Sigmoid colon (tissue), 7 donors: ENCODE data around the gene SLC23A3. TPM values are rescaled to one million over a fixed set of nuclear protein-coding genes. Genes with fewer than 3 reads are reported as not detected.

Experiments used
- DNase-seq: peaks from one replicate; pipeline ENCODE4 v3.0.0-alpha.2; 2019
- H3K27ac ChIP-seq, 4 donors: fragments of 200-600 bp; sonication (generic); one replicate each; pipeline ENCODE4 v1.5.1; 2016 to 2019; ENCODE audit warnings: mild to moderate bottlenecking in 1 of 4
- H3K27me3 ChIP-seq, 3 donors: fragments of 200-600 bp; sonication (generic); one replicate each; pipeline ENCODE4 v1.5.1; 2019; ENCODE audit warnings: mild to moderate bottlenecking in 1 of 3
- H3K36me3 ChIP-seq, 4 donors: fragments of 200-600 bp; sonication (generic); one replicate each; pipeline ENCODE4 v1.5.1; 2016 to 2019
- H3K4me1 ChIP-seq, 4 donors: fragments of 200-600 bp; sonication (generic); one replicate each; pipeline ENCODE4 v1.5.1; 2017 to 2019
- H3K4me3 ChIP-seq, 4 donors: fragments of 200-600 bp; sonication (generic); one replicate each; pipeline ENCODE4 v1.5.1; 2017 to 2019; ENCODE audit warnings: mild to moderate bottlenecking in 2 of 4, moderate library complexity in 1 of 4
- H3K9me3 ChIP-seq, 4 donors: fragments of 200-600 bp in 3 of 4; sonication (generic) in 3 of 4; one replicate each; pipeline versions ENCODE4 v1.5.1 to v1.6.1; 2013 to 2019
- EP300 ChIP-seq, 4 donors: sonication (generic); formaldehyde crosslinking; IDR thresholded peaks; one replicate each; pipeline ENCODE4 v1.6.1; 2017; ENCODE audit warnings: antibody characterized with exemption in 4 of 4
- POLR2A ChIP-seq, 2 donors: fragments of 450-650 bp; IDR thresholded peaks; one replicate each; pipeline ENCODE4 v1.6.1; 2016; ENCODE audit warnings: antibody characterized with exemption in 2 of 2, mild to moderate bottlenecking in 2 of 2, moderate library complexity in 2 of 2
- POLR2AphosphoS5 ChIP-seq, 4 donors: sonication (generic); formaldehyde crosslinking; IDR thresholded peaks; one replicate each; pipeline ENCODE4 v1.6.1; 2017; ENCODE audit warnings: antibody characterized with exemption in 4 of 4
- WGBS, 2 donors: extraction: QIAGEN DNeasy Blood & Tissue Kit; methylation state at CpG; one replicate each; pipeline ENCODE4 v1.1.7; 2013; 5-methylcytosine and 5-hydroxymethylcytosine counted together
- intact Hi-C: fragments of 100-400 bp; cut with DNase I; formaldehyde crosslinking; loops from one replicate; pipeline ENCODE4 v1.15.1; 2023
- polyA plus RNA-seq, 3 donors: library from polyadenylated mRNA; stranded (reverse); fragments of 200-250 nt; gene quantifications; one replicate each; pipeline ENCODE4 v1.2.3, GENCODE V29; 2013
- total RNA-seq, 4 donors: library from RNA; depleted of rRNA; stranded (reverse); fragments of >200 nt; gene quantifications; one replicate each; pipeline ENCODE4 v1.1.0, GENCODE V29; 2016
- TF ChIP-seq, protein P1 (sequence below), 4 experiments: fragments of 450-650 bp in 3 of 4; fragments of 200-600 bp in 1 of 4; IDR thresholded peaks; one replicate each; pipeline ENCODE4 v1.5.1; 2016 to 2019; ENCODE audit warnings: antibody characterized with exemption in 4 of 4, mild to moderate bottlenecking in 3 of 4, moderate library complexity in 2 of 4
- donor health status: healthy with polysubstance abuse.
- donor health status: Bipolar disorder and iron deficiency.
- donor health status: healthy.

Gene SLC23A3
- total and polyA plus RNA-seq, 7 donors, result 0.14 to 6.5 (median 0.99) TPM

DNA sequence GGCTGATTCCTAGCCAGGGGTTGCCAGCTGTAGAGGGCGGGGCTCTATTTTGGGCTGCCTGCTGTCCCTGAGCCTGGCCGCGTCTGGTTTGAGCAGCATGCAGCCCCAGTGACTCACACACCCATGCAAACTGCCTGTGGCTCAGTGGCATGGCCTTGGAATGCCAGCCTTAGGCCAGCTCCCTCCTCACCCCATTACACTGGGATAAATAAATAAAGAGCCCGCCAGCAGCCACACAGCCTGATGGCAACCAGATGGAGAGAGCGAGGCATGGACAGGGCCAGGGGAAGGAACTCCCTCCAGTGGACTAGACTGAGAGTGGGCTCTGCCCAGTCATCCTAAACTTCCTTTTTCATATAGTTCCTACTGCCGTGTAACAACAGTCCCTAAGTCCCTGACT lies 27.5 kb downstream of the SLC23A3 start:
- no peaks in the 10 kb centered on the region for H3K27me3 ChIP-seq
- 92 to 93% methylated on average over 6 of the region's 6 CpGs for WGBS, 2 donors
- intact Hi-C loops, result no loop called here
- no peak for DNase-seq
- TF ChIP-seq POLR2AphosphoS5 (IDR thresholded peaks at IDR 0.05), result no peak
- TF ChIP-seq, protein P1, sequence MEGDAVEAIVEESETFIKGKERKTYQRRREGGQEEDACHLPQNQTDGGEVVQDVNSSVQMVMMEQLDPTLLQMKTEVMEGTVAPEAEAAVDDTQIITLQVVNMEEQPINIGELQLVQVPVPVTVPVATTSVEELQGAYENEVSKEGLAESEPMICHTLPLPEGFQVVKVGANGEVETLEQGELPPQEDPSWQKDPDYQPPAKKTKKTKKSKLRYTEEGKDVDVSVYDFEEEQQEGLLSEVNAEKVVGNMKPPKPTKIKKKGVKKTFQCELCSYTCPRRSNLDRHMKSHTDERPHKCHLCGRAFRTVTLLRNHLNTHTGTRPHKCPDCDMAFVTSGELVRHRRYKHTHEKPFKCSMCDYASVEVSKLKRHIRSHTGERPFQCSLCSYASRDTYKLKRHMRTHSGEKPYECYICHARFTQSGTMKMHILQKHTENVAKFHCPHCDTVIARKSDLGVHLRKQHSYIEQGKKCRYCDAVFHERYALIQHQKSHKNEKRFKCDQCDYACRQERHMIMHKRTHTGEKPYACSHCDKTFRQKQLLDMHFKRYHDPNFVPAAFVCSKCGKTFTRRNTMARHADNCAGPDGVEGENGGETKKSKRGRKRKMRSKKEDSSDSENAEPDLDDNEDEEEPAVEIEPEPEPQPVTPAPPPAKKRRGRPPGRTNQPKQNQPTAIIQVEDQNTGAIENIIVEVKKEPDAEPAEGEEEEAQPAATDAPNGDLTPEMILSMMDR (IDR thresholded peaks at IDR 0.05), result no peak
- no peak for TF ChIP-seq EP300 (IDR thresholded peaks at IDR 0.05)
- H3K9me3 ChIP-seq, result no peaks in the 10 kb centered on the region
- peaks cover 12 to 72% (median 38%) of the 10 kb centered on the region in 4 donors for H3K36me3 ChIP-seq
- H3K4me1 ChIP-seq, result no peaks in the 10 kb centered on the region
- no peak overlapping the region for H3K27ac ChIP-seq
- no peak overlapping the region for H3K4me3 ChIP-seq

DNA sequence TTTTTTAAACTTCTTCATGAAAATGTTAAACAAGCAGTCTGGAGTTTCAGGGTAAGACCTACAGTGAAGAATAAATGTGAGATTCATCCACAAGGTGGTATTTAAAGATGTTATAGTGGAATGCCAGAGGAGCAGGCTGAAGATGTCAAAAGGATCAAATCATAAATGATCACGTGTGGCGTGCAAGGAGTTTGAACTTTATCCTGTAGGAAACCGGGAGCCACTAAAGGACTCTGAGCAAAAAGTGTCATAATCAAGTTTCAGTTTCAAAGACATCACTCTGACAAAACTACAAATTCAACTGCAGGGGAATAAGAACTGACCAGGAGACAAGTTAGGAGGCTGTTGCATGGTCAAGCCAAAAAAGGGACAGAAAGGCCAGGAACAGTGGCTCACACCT lies 29.1 kb downstream of the SLC23A3 start:
- no peak overlapping the region for H3K4me3 ChIP-seq
- no peak for DNase-seq
- no peaks in the 10 kb centered on the region for H3K4me1 ChIP-seq
- WGBS, 2 donors, result 38 to 85% methylated on average over 3 of the region's 3 CpGs
- peaks cover 7 to 57% (median 26%) of the 10 kb centered on the region in 4 donors for H3K36me3 ChIP-seq
- no peak overlapping the region for H3K27ac ChIP-seq
- intact Hi-C loops, result no loop called here
- no peak for TF ChIP-seq EP300 (IDR thresholded peaks at IDR 0.05)
- TF ChIP-seq, protein P1 (IDR thresholded peaks at IDR 0.05), result no peak
- TF ChIP-seq POLR2AphosphoS5 (IDR thresholded peaks at IDR 0.05), result no peak
- H3K27me3 ChIP-seq, result no peaks in the 10 kb centered on the region
- H3K9me3 ChIP-seq, result no peaks in the 10 kb centered on the region

DNA sequence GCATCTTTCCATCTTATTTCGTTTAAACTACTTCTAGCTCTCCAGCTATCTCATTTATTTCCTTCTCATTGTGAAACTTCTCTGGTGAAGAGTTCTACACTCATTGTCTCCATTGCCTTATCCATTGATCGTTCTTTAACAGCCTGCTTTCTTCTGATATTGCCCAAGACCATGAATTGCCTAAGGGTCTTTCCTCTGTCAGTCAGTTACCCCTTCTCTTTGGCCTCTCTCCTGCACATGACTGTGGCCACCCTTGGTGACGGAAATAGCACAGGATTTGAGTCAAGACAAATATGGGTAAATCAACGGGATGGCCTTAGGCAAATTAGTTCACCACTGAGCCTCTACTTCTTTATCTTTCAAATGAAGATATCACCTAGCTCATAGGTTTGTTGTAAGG lies 35.9 kb downstream of the SLC23A3 start:
- DNase-seq, result no peak
- Histone ChIP-seq H3K9me3 (no peaks in the 10 kb centered on the region), H3K27ac (no peak overlapping the region), H3K4me1 (no peaks in the 10 kb centered on the region), H3K4me3 (no peak overlapping the region), H3K27me3 (no peaks in the 10 kb centered on the region), H3K36me3 (no peaks in the 10 kb centered on the region)
- TF ChIP-seq POLR2A (IDR thresholded peaks at IDR 0.05), result no peak
- no peak for TF ChIP-seq POLR2AphosphoS5 (IDR thresholded peaks at IDR 0.05)
- TF ChIP-seq, protein P1 (IDR thresholded peaks at IDR 0.05), result no peak
- intact Hi-C loops, result no loop called here
- 93 to 94% methylated on average over 4 of the region's 4 CpGs for WGBS, 2 donors

DNA sequence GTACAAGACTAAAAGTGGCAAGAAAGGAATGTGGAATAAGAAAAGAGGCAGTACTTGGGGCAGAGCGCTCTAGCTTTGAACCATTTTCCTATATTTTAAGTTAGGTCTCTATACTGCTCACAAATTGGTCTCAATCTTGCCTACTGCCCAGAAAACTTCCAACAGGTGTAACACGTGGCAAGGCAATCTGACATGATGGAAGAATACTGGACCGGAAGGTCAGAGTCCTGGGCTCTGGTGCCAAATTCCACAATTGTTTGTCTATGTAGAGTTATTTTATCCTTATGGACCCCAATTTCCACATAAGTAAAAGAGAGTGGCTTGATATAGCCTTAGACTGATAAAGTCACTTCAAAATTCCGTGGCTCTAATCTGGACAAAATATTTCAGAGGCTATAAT lies 38.1 kb downstream of the SLC23A3 start:
- Histone ChIP-seq H3K4me1 (no peaks in the 10 kb centered on the region), H3K27ac (no peak overlapping the region), H3K4me3 (no peak overlapping the region), H3K36me3 (no peaks in the 10 kb centered on the region), H3K27me3 (no peaks in the 10 kb centered on the region), H3K9me3 (no peaks in the 10 kb centered on the region)
- TF ChIP-seq POLR2AphosphoS5 (IDR thresholded peaks at IDR 0.05), result no peak
- TF ChIP-seq, protein P1 (IDR thresholded peaks at IDR 0.05), result no peak
- TF ChIP-seq POLR2A (IDR thresholded peaks at IDR 0.05), result no peak
- no peak for TF ChIP-seq EP300 (IDR thresholded peaks at IDR 0.05)
- 78 to 89% methylated on average over 4 of the region's 4 CpGs for WGBS, 2 donors
- no peak for DNase-seq
- intact Hi-C loops, result no loop called here

DNA sequence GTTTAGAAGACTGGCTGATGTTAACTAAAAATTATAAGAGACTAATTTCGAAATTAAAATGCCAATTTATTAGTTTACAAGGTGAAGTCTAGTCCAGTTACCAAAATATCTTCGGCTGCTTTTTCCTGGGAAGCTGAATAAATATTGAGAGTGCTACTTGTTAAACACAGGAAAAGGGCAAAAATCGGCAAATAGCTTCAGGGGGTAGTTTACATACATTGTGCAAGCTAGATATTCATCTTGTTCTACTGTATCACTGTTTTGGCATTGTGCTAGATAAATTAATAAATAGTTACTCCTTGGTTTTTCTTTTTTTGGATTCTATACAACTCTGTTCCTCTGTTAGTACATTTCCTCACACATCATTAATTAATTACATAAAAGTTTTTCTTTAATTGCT lies 38.5 kb downstream of the SLC23A3 start:
- Histone ChIP-seq H3K4me1 (no peaks in the 10 kb centered on the region), H3K27me3 (no peaks in the 10 kb centered on the region), H3K9me3 (no peaks in the 10 kb centered on the region), H3K36me3 (no peaks in the 10 kb centered on the region), H3K4me3 (no peak overlapping the region), H3K27ac (no peak overlapping the region)
- 91% methylated on average over 3 of the region's 3 CpGs for WGBS, 2 donors
- no peak for DNase-seq
- intact Hi-C loops, result no loop called here
- TF ChIP-seq POLR2A (IDR thresholded peaks at IDR 0.05) (no peak), POLR2AphosphoS5 (IDR thresholded peaks at IDR 0.05) (no peak), EP300 (IDR thresholded peaks at IDR 0.05) (no peak)
- TF ChIP-seq, protein P1 (IDR thresholded peaks at IDR 0.05), result no peak
